Kidney capillary endothelial cell (primary cell): ENCODE data around the gene SMS.
A peak's percentile ranks its signal among the peaks of the same experiment; 100 is the strongest.
"Not testable (repeated sequence)": the region's sequence is repeated elsewhere in the genome, so short reads cannot be mapped to it uniquely, and the experiment has no call there.

Experiments used
- DNase-seq: peaks from one replicate; pipeline ENCODE4 v3.0.0-alpha.2; 2018; ENCODE audit warnings: low spot score

The SMS gene

GRCh38 chrX:21952624-21953023 is 12.1 kb downstream of the SMS start:
- no peak for DNase-seq

- not testable (repeated sequence) for DNase-seq
These were observed 12.8 kb downstream of the SMS start for GRCh38 chrX:21953195-21953830.

- no peak for DNase-seq
These were observed 15.1 kb downstream of the SMS start for GRCh38 chrX:21955403-21956189.

- DNase-seq: no peak
These were observed 16.3 kb downstream of the SMS start for GRCh38 chrX:21956783-21957182.

GRCh38 chrX:21958187-21958586 is 17.7 kb downstream of the SMS start:
- DNase-seq: no peak

GRCh38 chrX:21958916-21959315 is 18.4 kb downstream of the SMS start:
- DNase-seq: no peak

GRCh38 chrX:21959362-21960051 is 19.0 kb downstream of the SMS start:
- no peak for DNase-seq

GRCh38 chrX:21960569-21961541 is 20.3 kb downstream of the SMS start:
- no peak for DNase-seq

- no peak for DNase-seq
These were observed 21.9 kb downstream of the SMS start for GRCh38 chrX:21962361-21962760.

- DNase-seq: no peak
These were observed 22.8 kb downstream of the SMS start for GRCh38 chrX:21963269-21963668.

- no peak for DNase-seq
These were observed 23.4 kb downstream of the SMS start for GRCh38 chrX:21963731-21964405.

- no peak for DNase-seq
These were observed 26.4 kb downstream of the SMS start for GRCh38 chrX:21966866-21967265.

GRCh38 chrX:21968333-21968732 is 27.8 kb downstream of the SMS start:
- DNase-seq: no peak

GRCh38 chrX:21970326-21970725 is 29.8 kb downstream of the SMS start:
- DNase-seq: no peak

- no peak for DNase-seq
These were observed 31.5 kb downstream of the SMS start for GRCh38 chrX:21972046-21972445.

- DNase-seq: peak; percentile 22
These were observed 32.2 kb downstream of the SMS start for GRCh38 chrX:21972721-21973120.

GRCh38 chrX:21973321-21974010 is 33.0 kb downstream of the SMS start:
- no peak for DNase-seq

GRCh38 chrX:21974011-21974385 is 33.5 kb downstream of the SMS start:
- no peak for DNase-seq

- DNase-seq: no peak
These were observed 34.7 kb downstream of the SMS start for GRCh38 chrX:21975242-21975641.

GRCh38 chrX:21975812-21976211 is 35.3 kb downstream of the SMS start:
- peak; percentile 5 for DNase-seq

GRCh38 chrX:21978346-21978745 is 37.8 kb downstream of the SMS start:
- no peak for DNase-seq
